ENCODE data around the gene CSNK1D.

Gene CSNK1D

DNA sequence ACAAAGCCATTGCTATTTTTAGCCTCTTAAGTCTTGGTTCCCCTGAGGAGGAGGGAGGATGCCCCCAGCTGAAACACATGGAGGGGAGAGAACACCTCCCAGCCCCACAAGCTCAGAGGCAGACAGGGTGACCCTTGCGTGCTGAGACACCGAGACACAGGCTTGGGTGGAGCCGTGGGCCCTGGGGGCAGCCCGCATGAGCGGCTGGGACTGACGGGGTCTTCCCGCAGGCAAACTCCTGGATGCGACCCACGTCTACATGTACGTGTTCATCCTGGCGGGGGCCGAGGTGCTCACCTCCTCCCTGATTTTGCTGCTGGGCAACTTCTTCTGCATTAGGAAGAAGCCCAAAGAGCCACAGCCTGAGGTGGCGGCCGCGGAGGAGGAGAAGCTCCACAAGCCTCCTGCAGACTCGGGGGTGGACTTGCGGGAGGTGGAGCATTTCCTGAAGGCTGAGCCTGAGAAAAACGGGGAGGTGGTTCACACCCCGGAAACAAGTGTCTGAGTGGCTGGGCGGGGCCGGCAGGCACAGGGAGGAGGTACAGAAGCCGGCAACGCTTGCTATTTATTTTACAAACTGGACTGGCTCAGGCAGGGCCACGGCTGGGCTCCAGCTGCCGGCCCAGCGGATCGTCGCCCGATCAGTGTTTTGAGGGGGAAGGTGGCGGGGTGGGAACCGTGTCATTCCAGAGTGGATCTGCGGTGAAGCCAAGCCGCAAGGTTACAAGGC is 34.9 kb downstream of the CSNK1D start:
- no peak for DNase-seq

DNA sequence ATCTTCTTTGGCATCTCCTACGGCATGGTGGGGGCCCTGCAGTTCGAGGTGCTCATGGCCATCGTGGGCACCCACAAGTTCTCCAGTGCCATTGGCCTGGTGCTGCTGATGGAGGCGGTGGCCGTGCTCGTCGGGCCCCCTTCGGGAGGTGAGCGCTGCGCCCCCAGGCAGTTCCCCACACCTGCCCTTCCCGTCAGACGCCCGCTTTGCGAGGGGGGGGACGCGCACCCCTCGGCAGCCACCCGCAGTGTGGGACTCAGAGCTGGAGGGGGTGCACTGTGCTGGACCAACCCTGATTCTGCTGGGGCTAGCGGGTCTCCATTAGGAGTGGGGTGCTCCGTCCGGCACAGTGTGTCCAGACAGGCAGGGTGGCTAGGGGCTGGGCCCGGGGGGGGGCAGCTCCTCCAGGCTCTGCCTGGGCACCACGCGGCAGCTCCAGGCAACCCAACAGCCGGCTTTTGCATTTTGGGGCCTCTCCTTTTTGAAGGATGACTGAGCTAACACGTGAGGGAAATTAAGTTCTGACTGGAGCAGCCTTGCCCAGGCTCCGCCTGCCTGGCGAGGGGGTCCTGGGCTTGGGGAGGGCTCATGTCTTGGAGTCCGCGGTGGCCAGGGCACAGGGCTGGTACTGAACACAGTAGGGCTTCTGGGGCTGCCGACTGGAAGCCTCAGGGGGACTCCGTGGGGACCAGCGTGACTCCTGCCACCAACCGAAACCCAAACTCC is 35.6 kb downstream of the CSNK1D start:
- no peak for DNase-seq

DNA sequence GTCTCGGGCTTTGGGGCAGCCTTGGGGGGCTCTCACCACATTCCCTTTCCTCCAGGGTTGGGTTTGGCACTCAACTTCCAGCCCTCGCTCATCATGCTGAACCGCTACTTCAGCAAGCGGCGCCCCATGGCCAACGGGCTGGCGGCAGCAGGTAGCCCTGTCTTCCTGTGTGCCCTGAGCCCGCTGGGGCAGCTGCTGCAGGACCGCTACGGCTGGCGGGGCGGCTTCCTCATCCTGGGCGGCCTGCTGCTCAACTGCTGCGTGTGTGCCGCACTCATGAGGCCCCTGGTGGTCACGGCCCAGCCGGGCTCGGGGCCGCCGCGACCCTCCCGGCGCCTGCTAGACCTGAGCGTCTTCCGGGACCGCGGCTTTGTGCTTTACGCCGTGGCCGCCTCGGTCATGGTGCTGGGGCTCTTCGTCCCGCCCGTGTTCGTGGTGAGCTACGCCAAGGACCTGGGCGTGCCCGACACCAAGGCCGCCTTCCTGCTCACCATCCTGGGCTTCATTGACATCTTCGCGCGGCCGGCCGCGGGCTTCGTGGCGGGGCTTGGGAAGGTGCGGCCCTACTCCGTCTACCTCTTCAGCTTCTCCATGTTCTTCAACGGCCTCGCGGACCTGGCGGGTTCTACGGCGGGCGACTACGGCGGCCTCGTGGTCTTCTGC is 36.3 kb downstream of the CSNK1D start:
- no peak for DNase-seq

DNA sequence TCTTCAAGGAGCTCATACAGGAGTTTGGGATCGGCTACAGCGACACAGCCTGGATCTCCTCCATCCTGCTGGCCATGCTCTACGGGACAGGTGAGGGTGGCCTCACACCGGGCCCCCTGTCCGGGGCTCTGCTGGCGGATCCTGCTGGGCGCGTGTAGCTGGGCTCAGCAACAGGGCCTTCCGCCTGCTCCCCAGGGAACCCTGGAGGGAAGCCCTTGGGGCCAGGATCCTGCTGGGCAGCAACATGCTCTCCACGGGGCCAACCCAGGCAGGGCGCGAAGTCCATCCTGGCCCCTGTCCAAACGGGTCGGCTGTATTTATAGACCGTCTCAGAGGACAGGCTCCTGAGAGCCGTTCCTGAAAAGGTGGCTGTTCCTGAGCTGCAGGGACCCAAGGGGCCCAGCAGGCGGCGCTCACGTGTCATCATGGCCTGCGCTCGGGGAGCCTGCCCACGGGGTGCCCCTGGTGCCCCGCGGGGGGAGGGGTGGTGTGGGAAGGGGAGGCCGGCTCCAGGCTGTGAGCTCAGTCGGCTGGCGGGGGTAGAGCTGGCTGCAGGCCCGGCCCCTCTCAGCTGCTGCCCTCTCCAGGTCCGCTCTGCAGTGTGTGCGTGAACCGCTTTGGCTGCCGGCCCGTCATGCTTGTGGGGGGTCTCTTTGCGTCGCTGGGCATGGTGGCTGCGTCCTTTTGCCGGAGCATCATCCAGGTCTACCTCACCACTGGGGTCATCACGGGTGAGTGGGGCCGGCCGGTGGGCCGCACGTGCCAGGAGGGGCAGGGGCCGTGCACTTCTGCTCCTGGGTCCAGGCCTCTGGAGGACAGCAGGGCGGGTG is 37.1 kb downstream of the CSNK1D start:
- peak; percentile 61 for DNase-seq

DNA sequence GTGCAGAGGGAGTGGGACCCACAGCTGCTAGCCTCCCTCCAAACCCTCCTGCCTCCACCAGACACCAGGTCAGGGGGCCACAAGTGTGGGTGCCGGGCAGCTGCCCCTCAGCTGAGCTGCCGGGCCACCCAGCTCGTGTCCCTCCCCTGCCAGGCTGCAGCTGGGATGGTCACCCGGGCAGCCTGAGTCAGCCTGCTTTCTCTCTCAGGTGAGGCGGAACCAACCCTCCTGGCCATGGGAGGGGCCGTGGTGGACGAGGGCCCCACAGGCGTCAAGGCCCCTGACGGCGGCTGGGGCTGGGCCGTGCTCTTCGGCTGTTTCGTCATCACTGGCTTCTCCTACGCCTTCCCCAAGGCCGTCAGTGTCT is 37.7 kb downstream of the CSNK1D start:
- no peak for DNase-seq

DNA sequence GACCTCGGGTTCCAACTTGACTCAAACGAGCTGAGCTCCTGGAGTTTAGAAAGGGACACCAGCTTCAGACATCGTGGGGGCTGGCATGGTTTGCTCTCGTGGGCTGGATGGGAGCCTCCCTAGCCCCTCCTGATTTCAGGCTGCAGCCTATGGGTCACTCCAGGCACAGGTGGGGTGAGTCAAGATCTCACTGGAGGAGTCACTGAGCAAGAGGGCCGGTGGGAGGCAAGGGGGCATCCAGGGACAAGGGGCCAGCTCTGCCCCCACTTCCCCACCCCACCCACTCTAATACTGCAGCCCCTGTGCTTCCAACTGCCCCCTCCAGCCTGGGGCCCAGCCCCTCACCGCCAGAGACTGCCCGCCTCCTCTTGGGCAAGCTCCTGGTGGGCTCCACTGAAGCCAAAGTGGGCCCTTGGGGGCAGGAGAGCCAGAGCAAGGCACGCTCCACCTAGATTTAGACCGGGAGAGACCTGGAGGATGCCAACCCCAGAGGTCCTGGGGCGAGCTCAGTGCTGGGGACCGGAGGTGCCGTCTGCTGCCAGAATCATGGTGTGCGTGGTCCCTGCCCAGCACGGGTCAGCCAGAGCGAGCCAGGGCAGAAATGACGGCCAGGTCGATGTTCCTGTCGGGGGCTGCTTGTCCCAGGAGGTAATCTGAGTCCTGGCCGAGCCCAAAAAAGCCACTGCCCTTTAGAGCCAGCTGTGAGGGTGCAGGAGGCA is 38.3 kb downstream of the CSNK1D start:
- no peak for DNase-seq

DNA sequence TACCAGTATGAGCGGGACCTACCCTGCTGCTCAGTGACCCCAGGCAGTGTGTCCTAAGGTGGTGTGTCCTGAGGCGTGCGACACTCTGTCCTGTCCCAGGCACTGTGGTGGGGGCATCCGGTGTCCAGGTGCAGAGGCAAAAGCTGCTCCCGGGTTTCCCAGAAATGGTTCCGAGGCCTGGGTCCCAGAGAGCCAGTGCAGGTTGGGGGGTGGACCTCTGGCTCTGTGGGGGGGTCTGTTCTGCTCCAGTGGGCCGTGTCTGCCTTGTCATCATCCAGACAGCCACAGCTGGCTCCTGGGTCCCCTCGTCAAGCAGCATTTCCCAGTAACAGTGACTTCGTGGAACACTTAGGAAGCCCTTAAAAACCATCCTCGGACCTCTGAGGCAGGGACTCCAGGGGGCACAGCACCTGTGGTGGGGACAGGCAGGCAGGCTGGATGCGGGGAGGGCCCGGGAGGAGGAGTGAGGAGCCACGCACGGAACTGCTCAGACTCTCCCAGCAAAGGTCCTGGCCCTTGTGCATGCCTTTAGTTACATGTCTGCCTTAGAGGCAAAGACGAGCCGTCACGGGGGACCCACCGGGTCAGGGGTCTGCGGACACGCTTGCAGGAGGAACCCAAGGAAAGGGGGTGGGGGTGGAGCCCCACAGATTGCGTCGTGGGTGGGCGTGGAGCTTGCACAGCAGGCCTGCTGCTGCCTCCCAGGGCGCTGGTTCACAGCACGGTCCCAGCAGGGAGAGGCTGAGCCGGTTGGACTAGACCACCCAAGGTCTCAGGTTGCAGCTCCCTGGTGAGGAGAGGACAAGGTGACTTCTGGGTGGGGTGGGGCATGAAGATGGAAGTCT is 39.1 kb downstream of the CSNK1D start:
- no peak for DNase-seq

DNA sequence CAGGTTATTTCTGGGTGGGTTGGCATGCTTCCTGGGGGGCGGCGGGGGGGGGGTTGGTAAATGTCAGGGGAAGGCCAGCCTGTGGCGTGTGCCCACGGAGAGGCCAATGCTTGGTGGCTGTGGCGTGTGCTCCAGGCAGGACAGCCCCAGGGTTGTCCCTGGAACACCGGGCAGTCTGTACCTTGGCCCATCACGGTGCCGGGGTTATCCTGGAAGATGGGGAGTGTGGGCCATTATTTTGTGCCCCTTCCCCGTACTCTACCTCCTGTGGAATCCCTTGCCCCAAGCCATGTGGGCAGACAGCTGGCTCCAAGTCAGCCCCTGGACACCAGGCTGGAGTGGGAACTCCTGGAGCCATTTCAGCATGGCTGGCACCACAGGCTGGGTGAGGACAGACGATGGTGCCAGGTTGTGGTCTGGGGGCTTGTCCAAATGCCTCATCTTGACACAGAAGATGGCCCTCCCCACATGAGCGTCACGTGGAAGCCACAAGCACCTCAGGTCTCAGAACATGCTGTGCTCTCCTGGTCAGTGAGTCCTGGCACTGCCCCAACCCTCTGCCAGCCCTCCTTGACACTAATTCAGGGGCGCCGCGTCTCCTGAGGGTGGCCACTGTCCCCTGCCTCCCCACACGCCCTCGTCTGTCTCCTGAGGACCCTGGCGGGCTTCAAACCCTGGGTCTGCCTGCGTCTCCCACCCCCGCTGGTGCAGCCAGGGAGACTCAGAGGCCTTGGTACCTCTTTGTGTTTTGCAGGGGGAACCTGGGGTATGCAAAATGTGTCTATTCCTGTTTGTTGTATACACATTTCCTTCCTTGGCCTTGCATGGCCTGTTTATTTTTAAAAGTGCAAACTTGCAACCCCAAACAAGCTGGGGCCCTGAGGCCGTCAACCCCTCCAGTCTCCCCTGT is 40.4 kb downstream of the CSNK1D start:
- no peak for DNase-seq

DNA sequence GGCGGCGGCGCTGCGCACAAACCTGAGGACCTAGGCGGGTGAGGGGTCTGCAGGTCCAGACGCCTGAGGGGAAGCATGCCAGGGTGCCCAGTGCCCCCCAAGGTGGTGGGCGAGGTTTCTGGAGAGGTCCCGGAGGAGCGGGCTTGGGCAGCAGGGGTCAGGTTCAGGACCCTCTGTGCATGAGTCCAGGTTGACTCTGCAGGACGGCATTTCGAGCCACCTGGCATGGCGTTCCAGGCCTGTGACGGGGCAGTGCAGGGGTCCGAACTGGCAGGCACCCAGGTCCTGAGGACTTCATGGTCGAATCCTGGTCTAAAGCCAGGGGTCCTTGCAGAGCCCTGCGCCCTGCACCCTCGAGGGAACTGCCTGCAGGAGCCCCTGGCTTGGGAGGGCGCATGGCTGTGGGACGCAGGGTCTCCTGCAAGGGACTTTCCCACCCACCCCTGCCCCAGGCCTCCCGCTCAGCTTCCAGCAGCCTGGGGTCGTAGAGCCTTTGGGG is 41.1 kb downstream of the CSNK1D start:
- no peak for DNase-seq

DNA sequence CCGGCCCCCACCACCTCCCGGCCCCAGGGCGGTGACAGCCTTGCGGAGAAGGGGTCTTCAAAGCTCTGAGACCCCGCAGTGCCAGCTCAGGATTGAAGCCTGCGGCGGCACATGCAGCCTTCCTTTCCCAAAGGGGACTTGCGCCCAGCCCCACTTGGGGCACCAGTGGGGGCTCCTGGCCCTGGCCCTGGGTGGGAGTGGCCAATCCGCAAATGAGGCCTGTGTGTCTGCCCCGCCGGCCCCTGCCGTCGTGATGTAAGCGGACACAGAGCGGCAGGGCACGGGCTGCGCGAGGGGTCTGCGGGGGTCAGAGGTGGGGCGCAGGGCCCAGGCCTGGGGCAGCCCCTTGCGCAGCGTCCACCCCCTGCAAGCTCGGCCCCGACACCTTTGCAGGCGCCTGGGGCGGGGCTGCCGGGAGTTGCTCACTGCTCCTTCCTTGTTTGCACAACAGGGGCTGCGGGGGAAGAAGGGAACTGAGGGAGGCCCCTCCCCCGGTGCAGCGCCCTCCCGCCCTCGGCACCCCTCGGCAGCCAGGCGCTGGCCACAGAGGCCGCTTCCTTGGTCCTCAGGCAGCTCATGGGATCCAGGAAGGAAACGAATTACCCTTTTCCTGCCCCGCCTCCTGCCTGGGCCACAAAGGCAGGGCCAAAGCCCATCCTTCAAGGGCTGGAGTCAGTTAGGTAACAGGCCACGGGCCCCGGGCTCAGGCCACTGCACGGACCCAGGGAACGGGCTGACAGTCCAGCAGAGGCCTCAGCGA is 41.8 kb downstream of the CSNK1D start:
- DNase-seq, result no peak

DNA sequence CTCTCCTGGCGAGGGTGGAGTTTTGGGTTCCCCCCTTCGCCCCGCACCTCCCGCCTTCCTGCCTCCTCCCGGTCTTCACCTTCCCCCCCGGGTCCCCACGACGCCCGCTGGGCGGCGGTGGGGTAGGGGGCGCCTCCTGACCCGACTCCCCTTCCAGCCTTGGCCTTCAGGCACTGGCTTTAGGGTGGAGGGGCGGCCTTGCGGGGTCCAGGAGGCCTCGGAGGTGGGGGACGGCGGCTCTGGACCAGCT is 42.3 kb downstream of the CSNK1D start:
- DNase-seq, result no peak

DNA sequence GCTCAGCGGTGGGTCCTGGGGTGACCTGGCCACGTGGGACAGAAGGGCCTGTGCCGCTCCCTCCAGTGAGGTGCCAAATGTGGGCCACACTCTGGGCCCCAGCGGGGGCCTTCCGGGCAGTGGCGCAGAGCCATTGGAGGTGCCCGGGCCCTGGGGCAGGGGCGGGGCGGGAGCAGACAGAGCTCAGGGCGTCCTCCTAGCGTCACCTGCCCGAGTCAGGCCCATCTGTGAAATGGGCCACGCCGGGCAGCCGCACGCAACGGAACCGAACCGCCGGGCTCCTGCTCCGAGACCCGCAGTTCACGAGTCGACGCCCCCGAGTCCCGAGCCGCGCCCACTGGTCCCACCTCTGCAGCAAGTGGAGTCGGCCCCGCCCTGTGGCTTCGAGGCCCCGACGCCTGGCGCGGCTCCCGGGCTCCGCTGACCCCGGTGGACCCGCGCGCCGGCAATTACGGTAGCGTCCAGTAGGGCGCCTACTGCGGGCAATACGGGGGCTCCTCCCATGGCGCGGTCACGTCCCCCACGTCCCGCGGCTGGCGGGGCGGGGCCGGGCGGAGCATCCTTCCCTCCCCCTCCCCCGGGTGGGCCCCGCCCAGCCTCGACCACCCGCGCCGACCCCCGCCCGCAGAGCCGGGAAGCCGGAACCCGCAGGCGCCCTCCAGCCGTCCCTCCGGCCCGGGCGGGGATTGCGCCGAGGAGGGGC is 42.7 kb downstream of the CSNK1D start:
- DNase-seq, result no peak

DNA sequence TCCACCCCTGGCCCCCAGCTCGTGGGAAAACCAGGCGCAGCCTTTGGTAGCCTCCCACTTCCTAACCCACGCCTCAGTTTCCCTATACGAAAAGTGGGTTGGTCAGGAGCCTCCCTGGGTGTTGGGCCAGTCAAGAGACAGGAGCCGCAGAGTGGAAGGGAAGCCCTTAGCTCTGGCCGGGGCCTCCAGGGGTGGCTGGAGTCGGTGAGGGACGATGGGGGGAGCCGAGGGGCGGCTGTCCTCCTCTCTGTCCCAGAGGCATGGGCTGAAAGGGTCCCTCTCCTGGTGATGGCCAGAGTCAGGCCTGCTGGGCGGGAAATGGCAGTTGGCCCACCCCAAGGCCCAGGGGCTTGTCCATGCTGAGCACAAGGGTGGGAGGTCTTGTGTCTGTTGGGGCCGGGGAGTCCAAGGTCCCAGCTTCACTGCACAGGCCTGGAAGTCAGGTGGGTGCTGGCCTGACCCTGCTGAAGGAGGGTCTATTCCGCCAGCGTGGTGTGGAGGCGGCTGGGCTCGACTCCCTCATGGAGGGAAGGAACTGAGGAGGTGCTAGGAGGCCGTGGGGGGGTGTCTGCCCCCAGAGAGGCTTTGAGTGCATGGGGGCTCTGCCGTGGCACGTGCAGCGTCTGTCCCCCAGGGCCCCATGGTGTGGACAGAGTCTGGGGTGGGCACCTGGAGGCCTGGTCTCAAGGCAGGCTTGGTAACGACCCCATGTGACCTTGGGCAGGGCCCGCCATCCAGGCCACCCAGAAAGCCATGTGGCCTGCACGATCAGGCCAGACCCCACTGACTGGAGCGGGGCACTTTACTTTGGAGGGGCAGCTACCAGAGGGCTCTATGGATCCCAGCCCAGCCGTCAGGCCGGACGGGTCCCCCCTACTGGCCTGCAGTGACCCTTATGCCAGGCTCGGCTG is 43.5 kb downstream of the CSNK1D start:
- DNase-seq, result no peak

DNA sequence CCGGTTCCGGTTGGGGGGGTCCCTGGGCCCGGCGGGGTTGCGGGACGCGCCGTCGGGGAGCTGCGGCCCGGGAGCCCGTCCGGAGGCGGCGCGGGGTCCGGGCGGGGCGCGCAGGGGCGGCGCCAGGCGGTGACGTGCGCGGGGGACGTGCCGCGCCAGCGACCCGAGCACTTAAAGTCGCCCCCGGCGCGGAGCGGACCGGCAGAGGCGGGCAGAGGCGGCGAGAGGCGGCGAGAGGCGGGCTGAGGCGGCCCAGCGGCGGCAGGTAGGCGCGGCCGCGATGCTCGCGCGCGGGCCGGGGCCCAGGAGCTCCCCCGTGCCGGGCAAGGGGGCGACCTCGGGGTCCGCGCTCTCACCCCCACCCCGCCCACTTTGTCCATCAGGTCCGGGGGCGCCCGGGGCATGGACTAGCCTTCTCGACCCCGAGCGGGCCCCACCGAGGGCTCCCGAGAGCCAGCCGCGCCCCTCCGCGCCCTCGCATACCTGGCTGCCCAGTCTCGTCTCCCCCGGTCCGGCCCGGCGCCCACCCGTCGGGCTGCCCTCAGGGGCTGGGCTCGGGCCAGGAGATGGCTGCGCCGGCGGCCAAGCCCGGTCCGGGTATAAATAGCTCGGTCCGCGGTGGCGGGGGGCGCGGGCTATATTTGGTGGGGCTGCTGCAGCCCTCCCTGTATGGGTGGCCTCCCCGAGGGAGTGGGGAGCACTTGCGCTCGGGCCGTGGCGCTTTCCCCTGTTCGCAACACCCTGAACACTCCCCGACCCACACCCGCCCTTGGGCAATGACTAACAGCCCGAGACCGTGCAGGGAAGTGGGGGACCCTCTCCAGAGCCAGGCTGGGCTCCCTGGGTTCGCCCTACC is 44.4 kb downstream of the CSNK1D start, which contains the start of gene SLC16A3:
Gene SLC16A3 (plus strand): TSS at position 201 of the 856 bp plus-strand sequence. CDS start 6,967 bp downstream, outside the sequence.
- DNase-seq, result peak; percentile 22

DNA sequence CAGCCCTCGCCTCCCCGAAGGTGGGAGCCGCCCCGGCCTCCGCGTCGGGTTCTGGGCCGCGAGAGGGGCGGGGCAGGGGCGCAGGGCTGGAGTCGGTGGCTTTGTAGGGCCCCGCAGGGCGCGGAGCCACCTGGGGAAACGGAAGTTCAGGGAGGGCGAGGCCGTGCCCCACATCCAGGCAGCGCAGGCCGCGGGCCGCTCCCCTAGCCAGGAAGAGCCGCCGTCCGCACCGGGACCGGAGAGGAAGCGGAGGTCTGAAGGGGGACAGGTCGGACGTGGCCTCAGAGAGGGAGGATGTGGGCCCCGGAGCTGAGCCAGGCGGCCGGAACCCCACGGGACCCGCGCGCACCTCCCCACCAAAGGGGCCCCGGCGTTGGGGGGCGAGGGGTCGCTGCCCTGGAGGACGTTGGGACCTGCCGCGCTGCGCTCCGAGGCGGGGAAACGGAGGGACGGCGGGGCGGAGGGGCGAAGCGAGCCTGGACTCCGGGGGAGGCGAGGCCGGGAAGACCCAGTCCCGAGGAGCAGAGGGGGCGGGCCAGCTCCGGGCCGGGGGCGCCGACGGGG is 45.1 kb downstream of the CSNK1D start:
- no peak for DNase-seq

DNA sequence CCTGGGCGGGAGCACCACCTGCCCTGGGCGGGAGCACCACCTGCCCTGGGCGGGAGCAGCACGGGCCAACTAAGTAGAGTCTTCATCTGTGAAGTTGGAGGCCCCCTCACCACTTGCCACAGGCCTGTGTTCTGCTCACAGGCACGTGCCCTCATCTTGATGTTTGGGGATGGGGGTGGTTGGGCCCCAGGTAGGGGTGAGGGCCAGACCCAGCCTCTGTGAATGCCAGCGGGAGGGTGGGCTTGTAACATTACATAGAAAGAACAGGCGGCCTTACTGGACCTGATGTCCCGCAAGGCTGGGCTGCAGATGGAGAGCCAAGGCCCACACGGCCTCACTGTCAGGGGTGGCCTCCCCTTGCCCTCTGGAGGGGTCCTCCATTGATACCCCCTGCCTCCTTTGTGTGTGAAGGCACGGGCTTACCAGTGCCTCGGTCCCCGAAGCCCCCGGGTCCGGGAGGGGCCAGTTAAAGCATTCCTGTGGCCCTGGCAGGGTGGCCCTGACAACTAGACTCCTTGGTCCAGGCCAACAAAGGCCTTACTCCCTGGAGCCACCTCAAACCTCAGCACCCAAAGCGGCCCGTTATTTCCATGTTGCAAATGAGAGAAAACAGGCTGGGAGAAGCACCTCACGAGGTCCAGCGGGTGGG is 45.7 kb downstream of the CSNK1D start:
- DNase-seq, result no peak
